Glutamatergic neuron (in vitro differentiated cells): ENCODE results near the gene SERPINA10. TPM values are rescaled to one million over a fixed set of nuclear protein-coding genes. Genes with fewer than 3 reads are reported as not detected.

ENCODE experiments used
- DNase-seq: peaks from one replicate; pipeline ENCODE4 v3.0.0; 2022
- H3K27ac Mint-ChIP-seq: one replicate; pipeline ENCODE4 v1.8.0; 2020; ENCODE audit warnings: mild to moderate bottlenecking, mixed read lengths, inconsistent platforms; ENCODE audit not compliant: unreplicated experiment
- H3K27me3 Mint-ChIP-seq: one replicate; pipeline ENCODE4 v1.8.0; 2020; ENCODE audit warnings: mild to moderate bottlenecking, moderate library complexity, mixed read lengths, inconsistent platforms; ENCODE audit not compliant: unreplicated experiment
- H3K36me3 Mint-ChIP-seq: one replicate; pipeline ENCODE4 v1.8.0; 2020; ENCODE audit warnings: mild to moderate bottlenecking, mixed read lengths, inconsistent platforms; ENCODE audit not compliant: unreplicated experiment
- H3K4me1 Mint-ChIP-seq: one replicate; pipeline ENCODE4 v1.8.0; 2020; ENCODE audit warnings: mild to moderate bottlenecking, low read depth, mixed read lengths, inconsistent platforms; ENCODE audit not compliant: unreplicated experiment
- H3K4me3 Mint-ChIP-seq: one replicate; pipeline ENCODE4 v1.8.0; 2020; ENCODE audit warnings: mild to moderate bottlenecking, mixed read lengths, inconsistent platforms; ENCODE audit not compliant: unreplicated experiment
- H3K9me3 Mint-ChIP-seq: one replicate; pipeline ENCODE4 v1.8.0; 2020; ENCODE audit warnings: mild to moderate bottlenecking, moderate library complexity, mixed read lengths, inconsistent platforms; ENCODE audit not compliant: unreplicated experiment
- CTCF ChIP-seq: fragments of 200-600 bp; sonication (generic); IDR thresholded peaks from one replicate; pipeline ENCODE4 v1.5.0; 2021; ENCODE audit not compliant: partially characterized antibody, unreplicated experiment
- total RNA-seq: library from RNA; stranded (reverse); fragmentation: NEBNext Ultra II Directional; extraction: Animal tissue kit (Norgen Biotek cat#: 25700); gene quantifications from one replicate; pipeline ENCODE4 v1.2.1, GENCODE V29; 2021; ENCODE audit not compliant: unreplicated experiment

Gene SERPINA10
- total RNA-seq, 1 donor from 2014 or later, result not detected

- no peak overlapping the region for H3K27ac Mint-ChIP-seq
- H3K4me3 Mint-ChIP-seq, result no peak overlapping the region
Observed at GRCh38 chr14:94338023-94338422, 45.0 kb upstream of the SERPINA10 start.

GRCh38 chr14:94337274-94337673 is 44.2 kb upstream of the SERPINA10 start:
- Mint-ChIP-seq H3K4me1 (no peaks in the 10 kb centered on the region), H3K27ac (no peak overlapping the region), H3K9me3 (peaks cover 7% of the 10 kb centered on the region), H3K4me3 (no peak overlapping the region), H3K27me3 (peaks cover 3% of the 10 kb centered on the region), H3K36me3 (peaks cover 4% of the 10 kb centered on the region)
- TF ChIP-seq CTCF, result no peak
- no peak for DNase-seq

More at GRCh38 chr14:94338023-94338422, 45.0 kb upstream of the SERPINA10 start:
- Mint-ChIP-seq H3K27me3 (peaks cover 3% of the 10 kb centered on the region), H3K36me3 (peaks cover 4% of the 10 kb centered on the region), H3K9me3 (peaks cover 7% of the 10 kb centered on the region), H3K4me1 (no peaks in the 10 kb centered on the region)
- no peak for TF ChIP-seq CTCF
- no peak for DNase-seq

- DNase-seq, result no peak
- Mint-ChIP-seq H3K27me3 (no peaks in the 10 kb centered on the region), H3K4me1 (no peaks in the 10 kb centered on the region), H3K9me3 (peaks cover 3% of the 10 kb centered on the region), H3K27ac (no peak overlapping the region), H3K4me3 (no peak overlapping the region), H3K36me3 (no peaks in the 10 kb centered on the region)
- no peak for TF ChIP-seq CTCF
Observed at GRCh38 chr14:94334872-94335271, 41.8 kb upstream of the SERPINA10 start.

- no peak for DNase-seq
- no peaks in the 10 kb centered on the region for H3K36me3 Mint-ChIP-seq
- no peaks in the 10 kb centered on the region for H3K4me1 Mint-ChIP-seq
- no peaks in the 10 kb centered on the region for H3K27me3 Mint-ChIP-seq
- no peak overlapping the region for H3K27ac Mint-ChIP-seq
- TF ChIP-seq CTCF, result no peak
- no peak overlapping the region for H3K4me3 Mint-ChIP-seq
- H3K9me3 Mint-ChIP-seq, result no peaks in the 10 kb centered on the region
Observed at GRCh38 chr14:94332587-94332986, 39.5 kb upstream of the SERPINA10 start.

GRCh38 chr14:94332063-94332583 is 39.1 kb upstream of the SERPINA10 start:
- no peak for DNase-seq
- Mint-ChIP-seq H3K27me3 (no peaks in the 10 kb centered on the region), H3K4me1 (no peaks in the 10 kb centered on the region), H3K36me3 (no peaks in the 10 kb centered on the region), H3K27ac (no peak overlapping the region), H3K9me3 (no peaks in the 10 kb centered on the region), H3K4me3 (no peak overlapping the region)
- no peak for TF ChIP-seq CTCF
